ENCODE data around the gene ATG4D. TPM values are rescaled to one million over a fixed set of nuclear protein-coding genes. Genes with fewer than 3 reads are reported as not detected.

The ATG4D gene
- total and polyA plus RNA-seq, 10 of the 15 experiments (the other 5 are each of a cell fraction or from before 2014, with no cell fraction given) = 0.39 to 28.7 (median 13.4) TPM

DNA sequence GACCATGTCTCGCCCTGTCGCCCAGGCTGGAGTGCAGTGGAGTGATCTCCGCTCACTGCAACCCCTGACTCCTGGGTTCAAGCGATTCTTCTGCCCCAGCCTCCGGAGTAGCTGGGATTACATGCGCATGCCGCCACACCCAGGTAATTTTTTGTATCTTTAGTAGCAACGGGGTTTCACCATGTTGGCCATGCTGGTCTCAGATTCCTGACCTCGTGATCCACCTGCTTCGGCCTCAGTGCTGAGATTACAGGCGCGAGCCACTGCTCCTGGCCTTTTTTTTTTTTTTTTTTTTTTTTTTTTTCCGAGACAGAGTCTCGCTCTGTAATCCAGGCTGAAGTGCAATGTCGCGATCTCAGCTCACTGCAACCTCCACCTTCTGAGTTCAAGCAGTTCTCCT is 35.7 kb upstream of the ATG4D start:
- Histone ChIP-seq H3K36me3 (ENCODE audit: control insufficient read depth in 2 of 2, insufficient read depth in 2 of 2, low read length in 1 of 2) (no peaks in the 10 kb centered on the region), H3K9me3 (replicated peaks; ENCODE audit: control insufficient read depth, insufficient read depth, low read length) (no peaks in the 10 kb centered on the region), H3K27ac (ENCODE audit: control insufficient read depth, insufficient read depth) (no peak overlapping the region), H3K4me3 (no peak overlapping the region), H3K4me2 (ENCODE audit: control insufficient read depth, insufficient read depth) (no peak overlapping the region), H3K9ac (ENCODE audit: control insufficient read depth, insufficient read depth, low read length) (no peak overlapping the region), H4K20me1 (ENCODE audit: control insufficient read depth, insufficient read depth) (no peaks in the 10 kb centered on the region), H3K79me2 (ENCODE audit: control insufficient read depth, insufficient read depth, low read length) (no peaks in the 10 kb centered on the region), H3K4me1 (ENCODE audit: control insufficient read depth, insufficient read depth, low read length) (peaks cover 13% of the 10 kb centered on the region), H3K27me3 (replicated peaks in 1 of 2; ENCODE audit: control insufficient read depth in 2 of 2, insufficient read depth in 2 of 2, low read length in 1 of 2) (peaks cover 0 to 1% of the 10 kb centered on the region in 2 experiments; a peak in 3 of 4 replicates), H2AFZ (ENCODE audit: control insufficient read depth, low read depth, low read length) (no peak overlapping the region)
- FAIRE-seq = no peak
- BruUV-seq (replicated peaks) = no TSS peak
- 94% methylated on average over 12 of the region's 16 CpGs for WGBS (ENCODE audit: insufficient coverage, insufficient replicate concordance, low lambda C conversion rate, missing lambda C conversion rate)
- CTCF ChIA-PET = interaction anchor here (0.6 to 3.8 kb wide), 13 partner anchors 12 to 503 kb away, joined by 3 to 20 read pairs (median 6); partner anchors contain the start of gene QTRT1
- intact Hi-C loops (cut with micrococcal nuclease; ENCODE audit: unreplicated experiment) = loop anchor here (10.0 kb wide), 1 partner anchor 103 kb away; the partner anchor contains the start of gene CDC37
- SMC1A ChIA-PET (ENCODE audit: uncharacterized antibody, unreplicated experiment) = interaction anchor here (1.1 to 1.2 kb wide), 3 partner anchors 28 to 356 kb away, joined by 3 read pairs; no protein-coding TSS in a partner anchor
- POLR2A ChIA-PET = interaction anchor here (0.5 to 0.7 kb wide), 3 partner anchors 189 to 1001 kb away, joined by 5 to 8 read pairs (median 8); no protein-coding TSS in a partner anchor
- no peak for DNase-seq (ENCODE audit: low read depth, low spot score)
- RAD21 ChIA-PET (ENCODE audit: unreplicated experiment) = interaction anchor here (0.8 to 1.5 kb wide), 3 partner anchors 24 to 191 kb away, joined by 3 to 5 read pairs (median 3); no protein-coding TSS in a partner anchor
- TF ChIP-seq YY1 (IDR thresholded peaks at IDR 0.05; ENCODE audit: low read depth, low read length) = no peak
- in situ Hi-C loops (cut with MboI) = no loop called here
- no peak for ATAC-seq

DNA sequence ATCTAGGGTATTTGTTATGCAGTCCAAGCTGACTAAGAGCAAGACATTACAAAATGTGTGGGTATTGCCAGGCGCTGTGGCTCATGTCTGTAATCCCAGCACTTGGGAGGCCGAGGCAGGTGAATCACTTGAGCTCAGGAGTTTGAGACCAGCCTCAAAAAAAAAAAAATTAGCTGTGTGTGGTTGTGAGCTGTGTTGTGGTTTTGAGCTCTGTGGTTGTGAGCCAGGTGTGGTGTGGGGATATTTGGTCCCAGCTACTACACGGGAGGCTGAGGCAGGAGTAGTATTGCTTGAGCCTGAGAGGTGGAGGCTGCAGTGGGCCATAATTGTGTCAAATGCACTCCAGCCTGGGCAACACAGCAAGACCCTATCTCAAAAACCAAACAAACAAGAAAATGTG is 35.0 kb upstream of the ATG4D start:
- no peak for FAIRE-seq

More for the DNA sequence above, 35.0 kb upstream of the ATG4D start:
- Histone ChIP-seq H3K27me3 (replicated peaks in 1 of 2; ENCODE audit: control insufficient read depth in 2 of 2, insufficient read depth in 2 of 2, low read length in 1 of 2) (peaks cover 0 to 5% of the 10 kb centered on the region in 2 experiments; a peak in 3 of 4 replicates), H2AFZ (ENCODE audit: control insufficient read depth, low read depth, low read length) (no peak overlapping the region), H3K79me2 (ENCODE audit: control insufficient read depth, insufficient read depth, low read length) (no peaks in the 10 kb centered on the region), H3K36me3 (ENCODE audit: control insufficient read depth in 2 of 2, insufficient read depth in 2 of 2, low read length in 1 of 2) (no peaks in the 10 kb centered on the region), H3K4me2 (ENCODE audit: control insufficient read depth, insufficient read depth) (no peak overlapping the region), H3K27ac (ENCODE audit: control insufficient read depth, insufficient read depth) (no peak overlapping the region), H3K9ac (ENCODE audit: control insufficient read depth, insufficient read depth, low read length) (no peak overlapping the region), H3K4me3 (no peak overlapping the region), H4K20me1 (ENCODE audit: control insufficient read depth, insufficient read depth) (no peaks in the 10 kb centered on the region), H3K4me1 (ENCODE audit: control insufficient read depth, insufficient read depth, low read length) (peaks cover 9% of the 10 kb centered on the region), H3K9me3 (replicated peaks; ENCODE audit: control insufficient read depth, insufficient read depth, low read length) (no peaks in the 10 kb centered on the region)
- ChIA-PET RAD21 (ENCODE audit: unreplicated experiment) (interaction anchor here (0.6 to 1.5 kb wide), 4 partner anchors 24 to 191 kb away, joined by 3 to 5 read pairs (median 3); no protein-coding TSS in a partner anchor), POLR2A (interaction anchor here (0.5 kb wide), 1 partner anchor 33 kb away, joined by 3 read pairs; no protein-coding TSS in a partner anchor), SMC1A (ENCODE audit: uncharacterized antibody, unreplicated experiment) (interaction anchor here (1.2 to 1.9 kb wide), 3 partner anchors 25 to 355 kb away, joined by 3 to 5 read pairs (median 4); no protein-coding TSS in a partner anchor), CTCF (interaction anchor here (0.6 to 3.8 kb wide), 15 partner anchors 15 to 503 kb away, joined by 3 to 20 read pairs (median 5); partner anchors contain the start of genes KRI1 and QTRT1)
- BruUV-seq (replicated peaks) = no TSS peak
- ATAC-seq (no peak), DNase-seq (ENCODE audit: low read depth, low spot score) (no peak)
- peak; percentile 61 for TF ChIP-seq RUNX3 (IDR thresholded peaks at IDR 0.05; ENCODE audit: low read length)
- TF ChIP-seq ZNF384 (IDR thresholded peaks at IDR 0.05; ENCODE audit: borderline replicate concordance, low read depth, low read length) = 0 out of 2 replicates have a peak, but pooled peaks have one; percentile 33
- TF ChIP-seq, protein P1, sequence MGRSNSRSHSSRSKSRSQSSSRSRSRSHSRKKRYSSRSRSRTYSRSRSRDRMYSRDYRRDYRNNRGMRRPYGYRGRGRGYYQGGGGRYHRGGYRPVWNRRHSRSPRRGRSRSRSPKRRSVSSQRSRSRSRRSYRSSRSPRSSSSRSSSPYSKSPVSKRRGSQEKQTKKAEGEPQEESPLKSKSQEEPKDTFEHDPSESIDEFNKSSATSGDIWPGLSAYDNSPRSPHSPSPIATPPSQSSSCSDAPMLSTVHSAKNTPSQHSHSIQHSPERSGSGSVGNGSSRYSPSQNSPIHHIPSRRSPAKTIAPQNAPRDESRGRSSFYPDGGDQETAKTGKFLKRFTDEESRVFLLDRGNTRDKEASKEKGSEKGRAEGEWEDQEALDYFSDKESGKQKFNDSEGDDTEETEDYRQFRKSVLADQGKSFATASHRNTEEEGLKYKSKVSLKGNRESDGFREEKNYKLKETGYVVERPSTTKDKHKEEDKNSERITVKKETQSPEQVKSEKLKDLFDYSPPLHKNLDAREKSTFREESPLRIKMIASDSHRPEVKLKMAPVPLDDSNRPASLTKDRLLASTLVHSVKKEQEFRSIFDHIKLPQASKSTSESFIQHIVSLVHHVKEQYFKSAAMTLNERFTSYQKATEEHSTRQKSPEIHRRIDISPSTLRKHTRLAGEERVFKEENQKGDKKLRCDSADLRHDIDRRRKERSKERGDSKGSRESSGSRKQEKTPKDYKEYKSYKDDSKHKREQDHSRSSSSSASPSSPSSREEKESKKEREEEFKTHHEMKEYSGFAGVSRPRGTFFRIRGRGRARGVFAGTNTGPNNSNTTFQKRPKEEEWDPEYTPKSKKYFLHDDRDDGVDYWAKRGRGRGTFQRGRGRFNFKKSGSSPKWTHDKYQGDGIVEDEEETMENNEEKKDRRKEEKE (IDR thresholded peaks at IDR 0.05) = no peak
- TF ChIP-seq, protein P2, sequence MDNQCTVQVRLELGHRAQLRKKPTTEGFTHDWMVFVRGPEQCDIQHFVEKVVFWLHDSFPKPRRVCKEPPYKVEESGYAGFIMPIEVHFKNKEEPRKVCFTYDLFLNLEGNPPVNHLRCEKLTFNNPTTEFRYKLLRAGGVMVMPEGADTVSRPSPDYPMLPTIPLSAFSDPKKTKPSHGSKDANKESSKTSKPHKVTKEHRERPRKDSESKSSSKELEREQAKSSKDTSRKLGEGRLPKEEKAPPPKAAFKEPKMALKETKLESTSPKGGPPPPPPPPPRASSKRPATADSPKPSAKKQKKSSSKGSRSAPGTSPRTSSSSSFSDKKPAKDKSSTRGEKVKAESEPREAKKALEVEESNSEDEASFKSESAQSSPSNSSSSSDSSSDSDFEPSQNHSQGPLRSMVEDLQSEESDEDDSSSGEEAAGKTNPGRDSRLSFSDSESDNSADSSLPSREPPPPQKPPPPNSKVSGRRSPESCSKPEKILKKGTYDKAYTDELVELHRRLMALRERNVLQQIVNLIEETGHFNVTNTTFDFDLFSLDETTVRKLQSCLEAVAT (IDR thresholded peaks at IDR 0.05) = no peak
- in situ Hi-C loops (cut with MboI) (no loop called here), intact Hi-C loops (cut with micrococcal nuclease; ENCODE audit: unreplicated experiment) (loop anchor here (10.0 kb wide), 1 partner anchor 104 kb away; the partner anchor contains the start of gene CDC37)
- 3% methylated on average over 3 of the region's 3 CpGs for WGBS (ENCODE audit: insufficient coverage, insufficient replicate concordance, low lambda C conversion rate, missing lambda C conversion rate)

All from GM12878 (cell line).